GM12873 (cell line): ENCODE measurements around the gene ZNF518A.

Experiments
- TF ChIP-seq, protein P1 (sequence below): IDR thresholded peaks from 2 replicates; pipeline ENCODE4 v1.5.1; 2012; ENCODE audit warnings: low read depth, mild to moderate bottlenecking, moderate library complexity, low read length, control low read depth; ENCODE audit not compliant: insufficient read depth; ENCODE audit errors: missing control alignments

Gene ZNF518A

DNA sequence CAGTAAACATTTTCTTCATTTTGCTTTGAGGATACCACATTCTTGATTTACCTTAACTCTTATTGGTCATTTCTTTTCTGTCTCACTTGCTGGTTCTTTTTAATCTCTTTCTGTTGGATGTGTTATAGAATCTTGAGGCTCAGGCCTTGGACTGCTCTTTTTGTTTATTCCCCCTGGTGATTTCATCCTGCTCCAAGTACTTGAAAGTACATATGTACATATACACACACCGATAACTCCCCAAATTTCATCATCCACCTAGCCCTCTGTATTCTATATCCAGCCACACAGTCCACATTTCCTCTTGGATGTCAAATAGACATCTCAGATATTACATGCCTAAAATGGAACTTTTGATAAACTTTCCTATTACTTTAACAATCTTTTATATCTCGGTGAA lies 7.5 kb downstream of the ZNF518A start:
- TF ChIP-seq, protein P1, sequence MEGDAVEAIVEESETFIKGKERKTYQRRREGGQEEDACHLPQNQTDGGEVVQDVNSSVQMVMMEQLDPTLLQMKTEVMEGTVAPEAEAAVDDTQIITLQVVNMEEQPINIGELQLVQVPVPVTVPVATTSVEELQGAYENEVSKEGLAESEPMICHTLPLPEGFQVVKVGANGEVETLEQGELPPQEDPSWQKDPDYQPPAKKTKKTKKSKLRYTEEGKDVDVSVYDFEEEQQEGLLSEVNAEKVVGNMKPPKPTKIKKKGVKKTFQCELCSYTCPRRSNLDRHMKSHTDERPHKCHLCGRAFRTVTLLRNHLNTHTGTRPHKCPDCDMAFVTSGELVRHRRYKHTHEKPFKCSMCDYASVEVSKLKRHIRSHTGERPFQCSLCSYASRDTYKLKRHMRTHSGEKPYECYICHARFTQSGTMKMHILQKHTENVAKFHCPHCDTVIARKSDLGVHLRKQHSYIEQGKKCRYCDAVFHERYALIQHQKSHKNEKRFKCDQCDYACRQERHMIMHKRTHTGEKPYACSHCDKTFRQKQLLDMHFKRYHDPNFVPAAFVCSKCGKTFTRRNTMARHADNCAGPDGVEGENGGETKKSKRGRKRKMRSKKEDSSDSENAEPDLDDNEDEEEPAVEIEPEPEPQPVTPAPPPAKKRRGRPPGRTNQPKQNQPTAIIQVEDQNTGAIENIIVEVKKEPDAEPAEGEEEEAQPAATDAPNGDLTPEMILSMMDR: no peak

DNA sequence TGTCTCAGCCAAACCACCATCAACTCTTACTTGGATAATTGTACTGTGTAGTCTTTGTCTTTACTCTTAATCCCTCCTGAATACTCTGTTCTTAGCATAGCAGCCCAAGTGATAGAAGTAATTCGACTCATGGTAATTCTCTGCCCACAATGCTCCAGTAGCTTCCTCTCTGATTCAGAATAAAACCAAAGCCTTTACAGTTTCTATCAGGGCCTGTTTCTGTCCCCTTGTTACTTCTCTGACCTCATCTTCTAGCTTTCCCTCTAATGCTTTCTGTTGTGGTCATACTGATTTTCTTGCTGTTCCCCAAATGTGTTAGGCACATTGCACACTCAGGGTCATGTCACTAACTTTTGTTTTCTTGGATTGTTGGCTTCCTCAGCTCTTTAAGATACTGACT lies 8.0 kb downstream of the ZNF518A start:
- TF ChIP-seq, protein P1: no peak

DNA sequence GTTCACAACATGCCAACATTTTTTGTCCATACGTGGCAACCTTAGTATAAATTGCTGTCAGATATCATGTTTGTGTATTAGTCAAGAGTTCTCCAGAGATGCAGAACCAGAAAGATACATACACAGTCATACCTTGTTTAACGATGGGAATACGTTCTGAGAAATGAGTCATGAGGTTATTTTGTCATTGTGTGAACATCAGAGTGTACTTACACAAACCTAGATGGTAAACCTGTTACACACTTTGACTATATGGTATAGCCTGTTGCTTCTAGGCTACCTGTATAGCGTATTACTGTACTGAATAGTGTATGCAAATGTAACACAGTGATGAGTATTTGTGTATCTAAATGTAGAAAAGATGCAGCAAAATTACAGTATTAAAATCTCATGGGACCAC lies 22.3 kb downstream of the ZNF518A start:
- TF ChIP-seq, protein P1: no peak

DNA sequence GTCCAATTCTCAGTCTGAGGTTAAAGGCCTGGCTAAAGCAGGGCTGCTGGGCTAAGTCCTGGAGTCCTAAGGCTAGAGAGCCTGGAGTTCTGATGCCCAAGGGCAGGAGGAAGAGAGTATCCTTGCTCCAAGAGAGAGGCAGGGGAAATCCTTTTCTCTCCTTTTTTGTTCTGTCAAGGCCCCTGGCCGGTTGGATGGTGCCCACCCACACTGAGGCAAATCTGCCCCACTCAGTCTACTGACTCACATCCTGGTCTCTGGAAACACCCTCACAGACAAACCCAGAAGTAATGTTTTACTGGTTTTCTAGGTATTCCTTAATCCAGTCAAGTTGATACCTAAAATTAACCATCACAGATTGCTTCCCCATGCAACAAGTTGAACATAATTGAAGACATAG lies 23.0 kb downstream of the ZNF518A start:
- TF ChIP-seq, protein P1: no peak

DNA sequence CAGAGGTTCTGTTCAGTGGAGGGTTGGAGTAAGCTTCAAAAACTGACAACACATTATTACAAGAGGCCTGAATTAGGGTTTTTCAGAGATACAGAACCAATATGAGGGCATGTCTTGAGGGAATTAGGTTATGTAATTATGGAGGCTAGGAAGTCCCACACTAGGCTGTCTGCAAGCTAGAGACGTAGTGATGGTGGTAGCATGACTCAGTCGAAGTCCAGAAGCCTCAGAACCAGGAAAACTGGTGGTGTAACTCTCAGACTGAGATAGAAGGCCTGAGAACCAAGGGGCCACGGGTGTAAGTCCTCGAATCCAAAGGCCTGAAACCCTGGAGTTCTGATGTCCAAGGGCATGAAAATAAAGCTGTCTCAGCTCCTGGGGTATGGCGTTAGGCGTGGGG lies 35.6 kb downstream of the ZNF518A start:
- TF ChIP-seq, protein P1: no peak

DNA sequence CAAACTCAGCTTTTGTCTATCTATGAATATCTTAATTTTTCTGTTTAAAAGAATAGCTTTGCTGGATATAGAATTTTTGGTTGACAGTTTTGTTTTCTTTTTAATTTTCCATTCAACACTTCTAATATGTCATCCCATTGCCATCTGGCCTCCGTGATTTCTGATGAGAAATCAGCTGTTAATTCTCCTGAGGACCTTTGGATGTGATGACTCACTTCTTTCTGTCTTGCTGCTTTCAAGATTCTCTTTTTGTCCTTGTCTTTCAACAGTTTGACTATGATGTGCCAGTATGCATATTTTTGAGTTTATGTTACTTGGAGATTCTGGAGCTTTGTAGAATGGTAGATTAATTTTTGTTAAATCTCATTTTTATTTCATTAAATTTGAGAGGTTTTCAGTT lies 38.4 kb downstream of the ZNF518A start:
- TF ChIP-seq, protein P1: no peak

DNA sequence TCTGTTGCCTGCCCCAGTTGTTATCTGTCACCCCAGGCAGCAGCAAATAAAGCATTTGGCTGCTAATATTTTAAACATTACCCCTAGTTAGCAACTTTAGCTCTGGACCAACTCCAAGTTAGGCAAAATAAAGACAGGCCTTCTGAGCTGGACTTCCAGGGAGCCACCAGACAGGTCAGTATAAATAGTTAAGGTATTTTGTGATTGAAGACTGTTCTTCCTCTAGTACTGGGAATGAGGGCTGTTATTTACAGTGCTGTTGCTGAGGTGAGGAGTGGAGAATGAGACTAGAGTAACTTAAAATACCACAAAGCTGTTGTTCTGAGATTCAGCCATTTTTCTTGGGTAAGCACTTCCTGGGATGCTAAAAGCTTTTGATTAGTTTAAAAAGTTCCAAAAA lies 40.1 kb downstream of the ZNF518A start:
- TF ChIP-seq, protein P1: no peak

DNA sequence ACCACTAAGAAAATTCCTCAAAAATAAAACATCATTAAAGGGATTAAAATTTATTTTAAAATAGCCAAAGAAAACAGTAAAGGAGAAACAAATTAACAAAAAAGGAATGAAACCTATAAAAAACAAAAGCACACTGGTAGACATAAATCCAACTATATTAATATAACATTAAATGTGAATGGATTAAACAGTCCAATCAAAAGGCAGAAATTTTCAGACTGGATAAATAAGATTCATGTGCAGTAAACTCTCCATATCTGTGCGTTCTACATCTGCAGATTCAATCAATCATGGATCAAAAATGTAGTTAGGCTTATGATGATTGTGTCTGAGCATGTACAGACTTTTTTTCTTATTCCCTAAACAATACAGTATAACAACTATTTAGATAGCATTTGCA lies 42.6 kb downstream of the ZNF518A start:
- TF ChIP-seq, protein P1: no peak
